GM23338 (cell line): Measurements from ENCODE around the gene POU2F3.

ENCODE experiments used
- CREB1 ChIP-seq: fragments of 250-450 bp; sonication (Bioruptor Pico); IDR thresholded peaks from 2 replicates; pipeline ENCODE4 v1.5.0; 2020; ENCODE audit warnings: low read depth, mild to moderate bottlenecking, moderate library complexity
- EZH2 ChIP-seq: fragments of 200-600 bp; sonication (generic); IDR thresholded peaks from one replicate; pipeline ENCODE4 v1.8.0; 2017; ENCODE audit warnings: antibody characterized with exemption, mild to moderate bottlenecking, low read depth; ENCODE audit not compliant: unreplicated experiment
- EZH2phosphoT487 ChIP-seq: fragments of 200-600 bp; sonication (generic); IDR thresholded peaks from one replicate; pipeline ENCODE4 v1.8.1; 2018; ENCODE audit warnings: antibody characterized with exemption; ENCODE audit not compliant: unreplicated experiment
- JUNB ChIP-seq: IDR thresholded peaks from one replicate; pipeline ENCODE4 v1.6.1; 2016; ENCODE audit warnings: antibody characterized with exemption; ENCODE audit not compliant: unreplicated experiment
- NANOG ChIP-seq: IDR thresholded peaks from 2 replicates; pipeline ENCODE4 v1.6.1; 2016; ENCODE audit warnings: antibody characterized with exemption, borderline replicate concordance
- POLR2AphosphoS5 ChIP-seq: IDR thresholded peaks from 2 replicates; pipeline ENCODE4 v1.6.1; 2016; ENCODE audit warnings: antibody characterized with exemption, low read depth
- STAT1 ChIP-seq: IDR thresholded peaks from one replicate; pipeline ENCODE4 v1.6.1; 2016; ENCODE audit warnings: antibody characterized with exemption; ENCODE audit not compliant: unreplicated experiment
- TF ChIP-seq, protein P1 (sequence below), 2 experiments: fragments of 200-600 bp in 1 of 2; sonication (generic) in 1 of 2; conservative IDR thresholded peaks; 2 replicates each; pipeline versions ENCODE4 v1.5.1 to v1.6.1; 2016 to 2017; ENCODE audit warnings: antibody characterized with exemption in 2 of 2, low read depth in 2 of 2, mild to moderate bottlenecking in 2 of 2, moderate library complexity in 1 of 2
- TF ChIP-seq, protein P2 (sequence below): IDR thresholded peaks from 2 replicates; pipeline ENCODE4 v1.6.1; 2016; ENCODE audit warnings: antibody characterized with exemption
- TF ChIP-seq, protein P3 (sequence below): IDR thresholded peaks from one replicate; pipeline ENCODE4 v1.6.1; 2018; ENCODE audit warnings: antibody characterized with exemption; ENCODE audit not compliant: unreplicated experiment
- TF ChIP-seq, protein P4 (sequence below): fragments of 250-450 bp; sonication (Bioruptor Pico); IDR thresholded peaks from 2 replicates; pipeline ENCODE4 v1.5.0; 2020; ENCODE audit warnings: mild to moderate bottlenecking, moderate library complexity

DNA sequence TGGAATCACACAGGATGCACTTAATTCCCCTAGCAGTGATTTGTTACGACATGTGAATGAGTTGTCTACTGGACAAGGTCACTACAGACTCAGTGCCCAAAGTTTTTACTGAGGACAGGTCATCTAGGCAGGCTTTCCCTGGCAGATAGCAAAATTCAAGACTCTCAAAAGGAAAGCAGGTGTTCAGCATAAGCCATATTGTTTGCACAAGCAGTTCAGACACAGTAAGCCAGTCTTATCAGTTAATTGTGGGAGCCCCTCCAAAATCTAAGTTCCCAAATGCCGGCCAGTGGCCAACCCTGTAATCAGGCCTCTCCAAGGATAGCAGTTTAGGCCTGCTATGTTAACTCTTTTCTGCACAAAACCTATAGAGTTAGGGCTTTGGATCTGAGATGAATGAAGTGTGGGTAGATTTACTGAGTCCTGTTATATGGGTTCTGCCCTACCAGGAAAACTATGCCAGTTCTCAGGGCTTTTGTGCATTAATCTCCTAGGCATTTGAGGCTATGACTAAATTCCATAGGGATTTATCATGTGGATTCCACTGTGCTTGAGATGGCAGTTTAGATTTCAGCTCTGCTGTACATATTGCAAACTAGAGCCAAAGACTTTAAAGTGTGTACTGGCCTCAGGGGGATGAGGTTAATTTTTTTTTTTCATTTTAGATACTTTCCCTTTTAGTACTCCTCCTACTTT, 91.5 kb downstream of the POU2F3 start:
- TF ChIP-seq, protein P1, sequence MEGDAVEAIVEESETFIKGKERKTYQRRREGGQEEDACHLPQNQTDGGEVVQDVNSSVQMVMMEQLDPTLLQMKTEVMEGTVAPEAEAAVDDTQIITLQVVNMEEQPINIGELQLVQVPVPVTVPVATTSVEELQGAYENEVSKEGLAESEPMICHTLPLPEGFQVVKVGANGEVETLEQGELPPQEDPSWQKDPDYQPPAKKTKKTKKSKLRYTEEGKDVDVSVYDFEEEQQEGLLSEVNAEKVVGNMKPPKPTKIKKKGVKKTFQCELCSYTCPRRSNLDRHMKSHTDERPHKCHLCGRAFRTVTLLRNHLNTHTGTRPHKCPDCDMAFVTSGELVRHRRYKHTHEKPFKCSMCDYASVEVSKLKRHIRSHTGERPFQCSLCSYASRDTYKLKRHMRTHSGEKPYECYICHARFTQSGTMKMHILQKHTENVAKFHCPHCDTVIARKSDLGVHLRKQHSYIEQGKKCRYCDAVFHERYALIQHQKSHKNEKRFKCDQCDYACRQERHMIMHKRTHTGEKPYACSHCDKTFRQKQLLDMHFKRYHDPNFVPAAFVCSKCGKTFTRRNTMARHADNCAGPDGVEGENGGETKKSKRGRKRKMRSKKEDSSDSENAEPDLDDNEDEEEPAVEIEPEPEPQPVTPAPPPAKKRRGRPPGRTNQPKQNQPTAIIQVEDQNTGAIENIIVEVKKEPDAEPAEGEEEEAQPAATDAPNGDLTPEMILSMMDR (conservative IDR thresholded peaks at IDR 0.05; ENCODE audit: low read depth in 2 of 2), result no peak
- TF ChIP-seq STAT1 (no peak), EZH2 (no peak), POLR2AphosphoS5 (no peak), EZH2phosphoT487 (no peak), CREB1 (CRISPR knock-in tag) (no peak), NANOG (no peak), JUNB (no peak)
- TF ChIP-seq, protein P2, sequence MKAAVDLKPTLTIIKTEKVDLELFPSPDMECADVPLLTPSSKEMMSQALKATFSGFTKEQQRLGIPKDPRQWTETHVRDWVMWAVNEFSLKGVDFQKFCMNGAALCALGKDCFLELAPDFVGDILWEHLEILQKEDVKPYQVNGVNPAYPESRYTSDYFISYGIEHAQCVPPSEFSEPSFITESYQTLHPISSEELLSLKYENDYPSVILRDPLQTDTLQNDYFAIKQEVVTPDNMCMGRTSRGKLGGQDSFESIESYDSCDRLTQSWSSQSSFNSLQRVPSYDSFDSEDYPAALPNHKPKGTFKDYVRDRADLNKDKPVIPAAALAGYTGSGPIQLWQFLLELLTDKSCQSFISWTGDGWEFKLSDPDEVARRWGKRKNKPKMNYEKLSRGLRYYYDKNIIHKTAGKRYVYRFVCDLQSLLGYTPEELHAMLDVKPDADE, result no peak
- TF ChIP-seq, protein P3, sequence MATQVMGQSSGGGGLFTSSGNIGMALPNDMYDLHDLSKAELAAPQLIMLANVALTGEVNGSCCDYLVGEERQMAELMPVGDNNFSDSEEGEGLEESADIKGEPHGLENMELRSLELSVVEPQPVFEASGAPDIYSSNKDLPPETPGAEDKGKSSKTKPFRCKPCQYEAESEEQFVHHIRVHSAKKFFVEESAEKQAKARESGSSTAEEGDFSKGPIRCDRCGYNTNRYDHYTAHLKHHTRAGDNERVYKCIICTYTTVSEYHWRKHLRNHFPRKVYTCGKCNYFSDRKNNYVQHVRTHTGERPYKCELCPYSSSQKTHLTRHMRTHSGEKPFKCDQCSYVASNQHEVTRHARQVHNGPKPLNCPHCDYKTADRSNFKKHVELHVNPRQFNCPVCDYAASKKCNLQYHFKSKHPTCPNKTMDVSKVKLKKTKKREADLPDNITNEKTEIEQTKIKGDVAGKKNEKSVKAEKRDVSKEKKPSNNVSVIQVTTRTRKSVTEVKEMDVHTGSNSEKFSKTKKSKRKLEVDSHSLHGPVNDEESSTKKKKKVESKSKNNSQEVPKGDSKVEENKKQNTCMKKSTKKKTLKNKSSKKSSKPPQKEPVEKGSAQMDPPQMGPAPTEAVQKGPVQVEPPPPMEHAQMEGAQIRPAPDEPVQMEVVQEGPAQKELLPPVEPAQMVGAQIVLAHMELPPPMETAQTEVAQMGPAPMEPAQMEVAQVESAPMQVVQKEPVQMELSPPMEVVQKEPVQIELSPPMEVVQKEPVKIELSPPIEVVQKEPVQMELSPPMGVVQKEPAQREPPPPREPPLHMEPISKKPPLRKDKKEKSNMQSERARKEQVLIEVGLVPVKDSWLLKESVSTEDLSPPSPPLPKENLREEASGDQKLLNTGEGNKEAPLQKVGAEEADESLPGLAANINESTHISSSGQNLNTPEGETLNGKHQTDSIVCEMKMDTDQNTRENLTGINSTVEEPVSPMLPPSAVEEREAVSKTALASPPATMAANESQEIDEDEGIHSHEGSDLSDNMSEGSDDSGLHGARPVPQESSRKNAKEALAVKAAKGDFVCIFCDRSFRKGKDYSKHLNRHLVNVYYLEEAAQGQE, result no peak
- TF ChIP-seq, protein P4, sequence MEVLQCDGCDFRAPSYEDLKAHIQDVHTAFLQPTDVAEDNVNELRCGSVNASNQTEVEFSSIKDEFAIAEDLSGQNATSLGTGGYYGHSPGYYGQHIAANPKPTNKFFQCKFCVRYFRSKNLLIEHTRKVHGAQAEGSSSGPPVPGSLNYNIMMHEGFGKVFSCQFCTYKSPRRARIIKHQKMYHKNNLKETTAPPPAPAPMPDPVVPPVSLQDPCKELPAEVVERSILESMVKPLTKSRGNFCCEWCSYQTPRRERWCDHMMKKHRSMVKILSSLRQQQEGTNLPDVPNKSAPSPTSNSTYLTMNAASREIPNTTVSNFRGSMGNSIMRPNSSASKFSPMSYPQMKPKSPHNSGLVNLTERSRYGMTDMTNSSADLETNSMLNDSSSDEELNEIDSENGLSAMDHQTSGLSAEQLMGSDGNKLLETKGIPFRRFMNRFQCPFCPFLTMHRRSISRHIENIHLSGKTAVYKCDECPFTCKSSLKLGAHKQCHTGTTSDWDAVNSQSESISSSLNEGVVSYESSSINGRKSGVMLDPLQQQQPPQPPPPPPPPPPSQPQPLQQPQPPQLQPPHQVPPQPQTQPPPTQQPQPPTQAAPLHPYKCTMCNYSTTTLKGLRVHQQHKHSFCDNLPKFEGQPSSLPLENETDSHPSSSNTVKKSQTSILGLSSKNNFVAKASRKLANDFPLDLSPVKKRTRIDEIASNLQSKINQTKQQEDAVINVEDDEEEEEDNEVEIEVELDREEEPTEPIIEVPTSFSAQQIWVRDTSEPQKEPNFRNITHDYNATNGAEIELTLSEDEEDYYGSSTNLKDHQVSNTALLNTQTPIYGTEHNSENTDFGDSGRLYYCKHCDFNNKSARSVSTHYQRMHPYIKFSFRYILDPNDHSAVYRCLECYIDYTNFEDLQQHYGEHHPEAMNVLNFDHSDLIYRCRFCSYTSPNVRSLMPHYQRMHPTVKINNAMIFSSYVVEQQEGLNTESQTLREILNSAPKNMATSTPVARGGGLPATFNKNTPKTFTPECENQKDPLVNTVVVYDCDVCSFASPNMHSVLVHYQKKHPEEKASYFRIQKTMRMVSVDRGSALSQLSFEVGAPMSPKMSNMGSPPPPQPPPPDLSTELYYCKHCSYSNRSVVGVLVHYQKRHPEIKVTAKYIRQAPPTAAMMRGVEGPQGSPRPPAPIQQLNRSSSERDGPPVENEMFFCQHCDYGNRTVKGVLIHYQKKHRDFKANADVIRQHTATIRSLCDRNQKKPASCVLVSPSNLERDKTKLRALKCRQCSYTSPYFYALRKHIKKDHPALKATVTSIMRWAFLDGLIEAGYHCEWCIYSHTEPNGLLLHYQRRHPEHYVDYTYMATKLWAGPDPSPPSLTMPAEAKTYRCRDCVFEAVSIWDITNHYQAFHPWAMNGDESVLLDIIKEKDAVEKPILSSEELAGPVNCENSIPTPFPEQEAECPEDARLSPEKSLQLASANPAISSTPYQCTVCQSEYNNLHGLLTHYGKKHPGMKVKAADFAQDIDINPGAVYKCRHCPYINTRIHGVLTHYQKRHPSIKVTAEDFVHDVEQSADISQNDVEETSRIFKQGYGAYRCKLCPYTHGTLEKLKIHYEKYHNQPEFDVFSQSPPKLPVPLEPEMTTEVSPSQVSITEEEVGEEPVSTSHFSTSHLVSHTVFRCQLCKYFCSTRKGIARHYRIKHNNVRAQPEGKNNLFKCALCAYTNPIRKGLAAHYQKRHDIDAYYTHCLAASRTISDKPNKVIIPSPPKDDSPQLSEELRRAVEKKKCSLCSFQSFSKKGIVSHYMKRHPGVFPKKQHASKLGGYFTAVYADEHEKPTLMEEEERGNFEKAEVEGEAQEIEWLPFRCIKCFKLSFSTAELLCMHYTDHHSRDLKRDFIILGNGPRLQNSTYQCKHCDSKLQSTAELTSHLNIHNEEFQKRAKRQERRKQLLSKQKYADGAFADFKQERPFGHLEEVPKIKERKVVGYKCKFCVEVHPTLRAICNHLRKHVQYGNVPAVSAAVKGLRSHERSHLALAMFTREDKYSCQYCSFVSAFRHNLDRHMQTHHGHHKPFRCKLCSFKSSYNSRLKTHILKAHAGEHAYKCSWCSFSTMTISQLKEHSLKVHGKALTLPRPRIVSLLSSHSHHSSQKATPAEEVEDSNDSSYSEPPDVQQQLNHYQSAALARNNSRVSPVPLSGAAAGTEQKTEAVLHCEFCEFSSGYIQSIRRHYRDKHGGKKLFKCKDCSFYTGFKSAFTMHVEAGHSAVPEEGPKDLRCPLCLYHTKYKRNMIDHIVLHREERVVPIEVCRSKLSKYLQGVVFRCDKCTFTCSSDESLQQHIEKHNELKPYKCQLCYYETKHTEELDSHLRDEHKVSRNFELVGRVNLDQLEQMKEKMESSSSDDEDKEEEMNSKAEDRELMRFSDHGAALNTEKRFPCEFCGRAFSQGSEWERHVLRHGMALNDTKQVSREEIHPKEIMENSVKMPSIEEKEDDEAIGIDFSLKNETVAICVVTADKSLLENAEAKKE (CRISPR knock-in tag), result no peak
